Activated CD4-positive, alpha-beta T cell treated with anti-CD3 and anti-CD28 coated beads for 36 hours (primary cell): Measurements from ENCODE around the gene RHBDD1. TPM values are rescaled to one million over a fixed set of nuclear protein-coding genes. Genes with fewer than 3 reads are reported as not detected.

Experiments
- ATAC-seq: fragments of 200-7000 bp; cut with Tn5 transposase; one replicate; pipeline ENCODE4 v1.10.0; 2021; ENCODE audit warnings: mild to moderate bottlenecking, moderate library complexity
- CTCF ChIA-PET: fragments of 350-600 bp; sonication (Branson Sonifier 250); formaldehyde crosslinking; loops from one replicate; lab custom pipeline; 2021; ENCODE audit warnings: antibody characterized with exemption; lab: Charles Lee
- POLR2A ChIA-PET: fragments of 350-600 bp; sonication (Branson Sonifier 250); formaldehyde crosslinking; loops from one replicate; lab custom pipeline; 2021; ENCODE audit warnings: antibody characterized with exemption, inconsistent platforms; lab: Charles Lee
- DNase-seq: peaks from one replicate; pipeline ENCODE4 v3.0.0-alpha.2; 2020
- H3K27ac Mint-ChIP-seq: one replicate; pipeline ENCODE4 v1.8.0; 2021; ENCODE audit warnings: mixed read lengths
- H3K27me3 Mint-ChIP-seq: one replicate; pipeline ENCODE4 v1.8.0; 2021; ENCODE audit warnings: mixed read lengths
- H3K36me3 Mint-ChIP-seq: one replicate; pipeline ENCODE4 v1.8.0; 2021; ENCODE audit warnings: low read depth, mixed read lengths
- H3K4me1 Mint-ChIP-seq: one replicate; pipeline ENCODE4 v1.8.0; 2021; ENCODE audit warnings: mixed read lengths
- H3K4me3 Mint-ChIP-seq: one replicate; pipeline ENCODE4 v1.8.0; 2021; ENCODE audit warnings: mild to moderate bottlenecking, moderate library complexity, mixed read lengths
- H3K9me3 Mint-ChIP-seq: one replicate; pipeline ENCODE4 v1.8.0; 2021; ENCODE audit warnings: low read depth, mixed read lengths
- intact Hi-C, 2 experiments: fragments of 100-400 bp; cut with DNase I in 1 of 2; cut with micrococcal nuclease in 1 of 2; formaldehyde crosslinking; loops; one replicate each; pipeline versions ENCODE4 v1.14.2 to v1.15.1; 2022 to 2024; cut with DNase I, micrococcal nuclease
- total RNA-seq, 2 experiments: library from RNA; stranded (reverse); gene quantifications; one replicate each; pipeline ENCODE4 v1.2.3, GENCODE V29; 2021

The RHBDD1 gene
- total RNA-seq, 2 experiments from 2014 or later = 38.1 to 49.0 TPM

DNA sequence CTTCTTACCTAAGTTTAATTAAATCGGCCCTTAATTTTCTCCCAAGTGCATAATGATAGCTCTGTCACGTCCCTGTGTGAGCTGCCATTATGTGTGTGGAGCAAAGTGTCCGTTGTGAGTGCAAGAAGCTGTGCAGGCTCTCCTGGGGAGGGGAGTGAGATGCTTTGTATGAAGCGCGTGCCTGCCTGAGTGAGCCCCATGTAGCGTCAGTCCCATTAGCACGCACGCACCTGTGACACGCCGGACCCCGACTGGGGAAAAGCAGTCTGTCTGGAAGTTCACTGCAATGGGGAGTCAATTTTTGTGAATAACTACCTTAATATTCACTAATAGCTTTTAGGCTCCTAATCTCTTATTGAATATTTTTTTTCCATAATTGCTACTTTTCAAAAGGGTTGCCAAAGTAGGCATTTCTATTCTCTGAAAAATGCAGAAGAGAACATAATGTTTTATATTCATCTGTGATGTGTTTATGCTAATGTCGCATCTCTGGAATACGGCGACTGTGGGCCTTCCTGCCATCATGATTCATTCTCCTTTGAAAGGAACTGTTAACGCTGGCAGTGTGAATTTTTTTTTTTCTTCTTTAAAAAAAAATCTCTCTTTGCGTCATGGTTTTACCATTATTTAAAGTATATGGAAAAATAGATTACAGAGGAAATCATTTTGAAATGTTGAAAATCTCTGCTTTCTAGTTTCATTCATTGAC is 170.5 kb downstream of the RHBDD1 start:
- H3K9me3 Mint-ChIP-seq = no peaks in the 10 kb centered on the region
- POLR2A ChIA-PET = no interaction called here
- H3K27me3 Mint-ChIP-seq = no peaks in the 10 kb centered on the region
- no peak for ATAC-seq
- H3K36me3 Mint-ChIP-seq = no peaks in the 10 kb centered on the region
- intact Hi-C loops = no loop called here
- no peak overlapping the region for H3K27ac Mint-ChIP-seq
- no peak overlapping the region for H3K4me3 Mint-ChIP-seq
- CTCF ChIA-PET = no interaction called here
- no peak for DNase-seq
- H3K4me1 Mint-ChIP-seq = no peaks in the 10 kb centered on the region

DNA sequence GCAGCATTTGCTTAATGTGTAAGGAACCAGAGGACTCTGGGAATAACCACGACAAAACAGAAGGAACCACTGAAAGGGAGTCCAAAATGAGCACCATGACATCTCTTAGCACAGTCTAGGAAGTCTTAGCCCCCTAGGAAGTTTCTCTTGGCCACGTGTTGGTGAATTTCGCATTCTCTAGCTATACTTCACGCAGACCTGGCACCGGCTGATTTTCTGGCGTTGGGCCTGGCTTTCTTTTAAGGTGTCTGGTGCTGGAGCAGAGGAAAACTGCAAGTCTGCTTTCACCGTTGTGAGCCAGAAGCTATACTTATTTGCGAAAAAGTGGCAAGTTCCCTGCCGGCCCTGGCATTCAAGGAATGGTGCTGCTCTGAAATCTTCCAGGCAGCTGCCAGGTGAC is 171.3 kb downstream of the RHBDD1 start:
- POLR2A ChIA-PET = no interaction called here
- Mint-ChIP-seq H3K27ac (no peak overlapping the region), H3K9me3 (no peaks in the 10 kb centered on the region), H3K4me1 (no peaks in the 10 kb centered on the region), H3K36me3 (no peaks in the 10 kb centered on the region), H3K27me3 (no peaks in the 10 kb centered on the region), H3K4me3 (no peak overlapping the region)
- ATAC-seq (no peak), DNase-seq (no peak)
- intact Hi-C loops = no loop called here
- CTCF ChIA-PET = no interaction called here

DNA sequence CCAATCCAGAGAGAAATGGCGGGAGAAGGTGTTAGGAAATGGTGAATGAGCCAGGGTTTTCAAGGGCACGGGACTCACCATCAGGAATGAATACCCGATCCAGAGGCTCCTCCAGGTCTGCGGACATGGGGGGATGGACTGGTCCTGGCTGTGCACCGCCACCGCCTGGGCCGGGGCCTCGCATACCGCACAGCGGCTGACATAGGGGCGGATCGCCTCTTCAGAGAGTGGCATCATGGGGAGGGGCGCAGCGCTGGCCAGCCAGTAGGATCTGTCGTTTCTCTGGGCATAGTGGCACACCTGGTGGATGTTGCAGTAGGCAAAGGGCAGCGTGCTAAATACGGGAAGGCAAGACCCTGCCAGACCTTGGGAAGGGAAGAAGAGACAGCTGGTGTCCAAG is 172.1 kb downstream of the RHBDD1 start:
- intact Hi-C loops = no loop called here
- no peak for ATAC-seq
- no peak overlapping the region for H3K4me3 Mint-ChIP-seq
- H3K36me3 Mint-ChIP-seq = no peaks in the 10 kb centered on the region
- CTCF ChIA-PET = no interaction called here
- H3K9me3 Mint-ChIP-seq = no peaks in the 10 kb centered on the region
- POLR2A ChIA-PET = no interaction called here
- H3K27me3 Mint-ChIP-seq = no peaks in the 10 kb centered on the region
- H3K27ac Mint-ChIP-seq = no peak overlapping the region
- H3K4me1 Mint-ChIP-seq = no peaks in the 10 kb centered on the region
- DNase-seq = no peak

DNA sequence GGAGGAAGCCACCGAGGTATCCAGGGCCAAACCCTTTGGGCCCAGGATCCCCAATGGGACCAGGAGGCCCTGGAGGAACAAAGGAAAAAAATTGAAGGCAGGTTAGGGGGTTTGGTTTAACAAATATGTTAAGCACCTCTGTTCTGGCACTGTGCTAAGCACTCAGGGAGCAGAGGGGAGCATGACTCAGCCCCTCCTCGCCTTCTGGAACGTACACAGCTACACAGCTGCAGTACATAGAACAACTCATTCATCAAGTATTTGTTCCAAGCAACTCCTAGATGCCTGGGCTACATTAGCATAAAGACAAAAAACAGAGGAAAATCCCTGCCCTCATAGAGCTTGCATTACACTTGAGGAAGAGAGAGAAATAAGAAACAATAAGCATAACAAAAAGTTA is 174.6 kb downstream of the RHBDD1 start:
- peaks cover 4% of the 10 kb centered on the region for H3K27me3 Mint-ChIP-seq
- no peak overlapping the region for H3K4me3 Mint-ChIP-seq
- intact Hi-C loops = no loop called here
- no peaks in the 10 kb centered on the region for H3K4me1 Mint-ChIP-seq
- ATAC-seq (no peak), DNase-seq (no peak)
- H3K9me3 Mint-ChIP-seq = no peaks in the 10 kb centered on the region
- ChIA-PET CTCF (no interaction called here), POLR2A (no interaction called here)
- H3K27ac Mint-ChIP-seq = no peak overlapping the region
- H3K36me3 Mint-ChIP-seq = no peaks in the 10 kb centered on the region

DNA sequence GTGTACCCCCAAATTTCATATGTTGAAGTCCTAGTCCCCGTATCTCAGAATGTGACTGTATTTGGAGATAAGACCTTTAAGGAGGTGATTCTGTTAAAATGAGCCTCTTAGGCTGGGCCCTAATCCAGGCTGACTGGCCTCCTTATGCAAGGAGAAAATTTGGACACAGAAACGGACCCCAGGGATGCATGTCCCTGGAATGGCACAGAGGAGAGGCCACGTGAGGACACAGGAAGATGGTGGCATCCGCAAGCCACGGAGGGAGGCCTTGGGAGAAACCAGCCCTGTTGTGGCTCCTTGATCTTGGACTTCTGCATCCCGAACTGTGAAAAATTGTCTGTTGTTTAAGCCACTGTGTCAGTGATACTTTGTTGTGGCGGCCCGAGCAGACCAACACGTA is 177.5 kb downstream of the RHBDD1 start:
- DNase-seq = no peak
- intact Hi-C loops = no loop called here
- ATAC-seq = no peak
- H3K4me3 Mint-ChIP-seq = no peak overlapping the region
- H3K9me3 Mint-ChIP-seq = no peaks in the 10 kb centered on the region
- CTCF ChIA-PET = no interaction called here
- H3K27ac Mint-ChIP-seq = no peak overlapping the region
- H3K27me3 Mint-ChIP-seq = peaks cover 8% of the 10 kb centered on the region
- no peaks in the 10 kb centered on the region for H3K36me3 Mint-ChIP-seq
- POLR2A ChIA-PET = no interaction called here
- no peaks in the 10 kb centered on the region for H3K4me1 Mint-ChIP-seq

DNA sequence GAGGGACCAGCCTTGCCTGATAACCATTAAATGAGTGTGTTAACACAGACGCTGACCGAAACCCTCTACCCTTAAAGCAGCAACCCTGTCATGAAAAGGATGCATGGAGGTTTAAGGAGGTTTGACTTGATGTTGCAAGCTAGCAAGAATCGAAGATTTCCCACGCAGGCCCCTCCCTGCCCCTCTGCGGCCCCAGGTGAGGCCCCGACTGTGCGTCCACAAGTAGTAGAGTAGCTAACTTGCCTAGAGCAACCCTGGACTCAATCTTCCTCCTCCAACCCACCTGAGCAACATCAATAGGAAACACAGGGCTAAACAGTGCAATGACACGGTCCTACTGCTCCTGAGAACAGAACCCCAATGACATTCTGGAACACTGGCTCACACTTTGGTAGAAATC is 178.0 kb downstream of the RHBDD1 start:
- POLR2A ChIA-PET = no interaction called here
- no peak overlapping the region for H3K4me3 Mint-ChIP-seq
- H3K4me1 Mint-ChIP-seq = no peaks in the 10 kb centered on the region
- DNase-seq (no peak), ATAC-seq (no peak)
- no peak overlapping the region for H3K27ac Mint-ChIP-seq
- no peaks in the 10 kb centered on the region for H3K36me3 Mint-ChIP-seq
- intact Hi-C loops = no loop called here
- CTCF ChIA-PET = no interaction called here
- H3K27me3 Mint-ChIP-seq = peaks cover 8% of the 10 kb centered on the region
- H3K9me3 Mint-ChIP-seq = no peaks in the 10 kb centered on the region

DNA sequence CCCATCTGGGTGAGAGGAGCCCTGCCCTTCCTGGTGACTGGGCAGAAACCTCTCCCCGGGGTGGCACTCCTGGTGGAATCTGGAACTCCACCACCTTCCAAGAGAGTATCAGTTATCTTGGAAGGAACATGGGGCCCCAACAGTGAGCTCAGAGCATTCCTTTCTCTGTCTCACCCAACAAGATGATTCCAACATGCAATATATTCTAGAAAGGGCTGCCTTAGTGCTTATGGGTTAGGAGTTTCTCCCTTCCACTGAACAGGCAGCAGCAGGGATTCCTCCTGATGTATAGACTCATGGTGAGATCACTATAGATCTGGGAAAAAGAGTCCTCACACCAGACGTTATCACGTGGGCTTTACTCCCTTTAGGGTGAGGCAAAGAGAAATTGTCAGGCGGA is 181.0 kb downstream of the RHBDD1 start:
- ATAC-seq (no peak), DNase-seq (no peak)
- no peaks in the 10 kb centered on the region for H3K36me3 Mint-ChIP-seq
- no peaks in the 10 kb centered on the region for H3K4me1 Mint-ChIP-seq
- CTCF ChIA-PET = no interaction called here
- no peaks in the 10 kb centered on the region for H3K9me3 Mint-ChIP-seq
- no peak overlapping the region for H3K27ac Mint-ChIP-seq
- H3K27me3 Mint-ChIP-seq = peaks cover 14% of the 10 kb centered on the region
- POLR2A ChIA-PET = no interaction called here
- intact Hi-C loops = no loop called here
- no peak overlapping the region for H3K4me3 Mint-ChIP-seq

DNA sequence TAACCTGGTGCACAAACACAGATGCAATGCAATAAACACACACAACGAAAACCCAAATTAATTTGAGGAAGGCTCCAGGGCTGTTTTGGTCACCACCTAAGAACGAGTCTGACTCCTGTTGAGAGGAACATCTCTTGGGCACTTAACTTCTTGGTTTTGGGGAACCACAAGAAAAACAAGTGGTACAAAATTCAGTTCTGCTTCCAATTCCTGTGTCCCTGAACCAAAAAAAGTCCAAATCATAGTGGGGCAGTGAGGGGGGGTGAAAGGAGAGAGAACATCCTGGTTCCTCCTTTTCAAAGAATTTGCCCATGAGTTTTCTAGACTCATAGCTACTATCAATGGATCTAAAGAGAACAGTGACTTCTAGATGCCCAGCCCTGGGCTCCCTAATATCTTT is 184.6 kb downstream of the RHBDD1 start:
- intact Hi-C loops = no loop called here
- Mint-ChIP-seq H3K9me3 (no peaks in the 10 kb centered on the region), H3K36me3 (no peaks in the 10 kb centered on the region), H3K27ac (no peak overlapping the region), H3K4me1 (no peaks in the 10 kb centered on the region), H3K4me3 (no peak overlapping the region), H3K27me3 (peaks cover 10% of the 10 kb centered on the region)
- ATAC-seq = no peak
- ChIA-PET CTCF (interaction anchor here (0.7 kb wide), 1 partner anchor 30 kb away, joined by 3 read pairs; no protein-coding TSS in a partner anchor), POLR2A (no interaction called here)
- no peak for DNase-seq

DNA sequence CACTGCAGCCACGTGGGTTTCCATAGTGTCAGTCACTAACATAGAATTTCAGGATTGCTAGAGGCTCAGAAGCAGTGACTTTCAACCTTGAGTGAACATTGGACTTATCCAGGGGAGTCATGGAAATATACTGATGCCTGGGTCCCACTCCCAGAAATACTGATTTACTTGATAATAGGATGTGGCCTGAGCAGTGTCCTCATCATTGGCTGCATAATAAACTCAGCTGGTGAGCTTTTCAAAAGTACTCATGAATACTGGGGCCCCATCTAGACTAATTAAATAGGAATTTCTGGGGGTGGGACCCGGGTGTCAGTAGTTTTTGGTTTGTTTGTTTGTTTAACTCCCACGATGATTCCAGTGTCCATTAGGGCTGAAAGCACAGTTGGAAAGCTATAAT is 186.8 kb downstream of the RHBDD1 start:
- H3K27me3 Mint-ChIP-seq = peaks cover 6% of the 10 kb centered on the region
- ATAC-seq (no peak), DNase-seq (no peak)
- H3K36me3 Mint-ChIP-seq = no peaks in the 10 kb centered on the region
- POLR2A ChIA-PET = no interaction called here
- H3K4me1 Mint-ChIP-seq = no peaks in the 10 kb centered on the region
- H3K27ac Mint-ChIP-seq = no peak overlapping the region
- intact Hi-C loops = no loop called here
- CTCF ChIA-PET = interaction anchor here (0.7 kb wide), 1 partner anchor 925 kb away, joined by 3 read pairs; no protein-coding TSS in a partner anchor
- H3K4me3 Mint-ChIP-seq = no peak overlapping the region
- H3K9me3 Mint-ChIP-seq = no peaks in the 10 kb centered on the region

DNA sequence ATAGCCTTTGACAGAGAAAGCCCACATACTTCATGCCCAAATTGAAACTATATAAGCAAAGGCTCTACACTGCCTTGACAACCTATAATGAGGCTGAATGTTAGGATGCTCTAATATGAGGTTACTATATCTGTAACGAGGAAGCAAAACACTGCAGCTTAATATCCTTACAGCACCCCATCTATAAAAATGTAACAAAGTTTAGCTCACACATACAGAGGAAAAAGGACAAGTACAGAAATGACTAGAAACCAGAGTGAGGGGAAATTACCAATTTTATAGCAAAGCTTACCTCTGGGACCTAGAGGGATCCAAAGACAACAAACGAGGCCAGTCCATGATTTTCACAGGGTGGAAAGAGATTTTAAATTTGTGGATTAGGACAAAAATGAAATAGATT is 189.7 kb downstream of the RHBDD1 start:
- POLR2A ChIA-PET = interaction anchor here (0.7 kb wide), 1 partner anchor 604 kb away, joined by 3 read pairs; no protein-coding TSS in a partner anchor

DNA sequence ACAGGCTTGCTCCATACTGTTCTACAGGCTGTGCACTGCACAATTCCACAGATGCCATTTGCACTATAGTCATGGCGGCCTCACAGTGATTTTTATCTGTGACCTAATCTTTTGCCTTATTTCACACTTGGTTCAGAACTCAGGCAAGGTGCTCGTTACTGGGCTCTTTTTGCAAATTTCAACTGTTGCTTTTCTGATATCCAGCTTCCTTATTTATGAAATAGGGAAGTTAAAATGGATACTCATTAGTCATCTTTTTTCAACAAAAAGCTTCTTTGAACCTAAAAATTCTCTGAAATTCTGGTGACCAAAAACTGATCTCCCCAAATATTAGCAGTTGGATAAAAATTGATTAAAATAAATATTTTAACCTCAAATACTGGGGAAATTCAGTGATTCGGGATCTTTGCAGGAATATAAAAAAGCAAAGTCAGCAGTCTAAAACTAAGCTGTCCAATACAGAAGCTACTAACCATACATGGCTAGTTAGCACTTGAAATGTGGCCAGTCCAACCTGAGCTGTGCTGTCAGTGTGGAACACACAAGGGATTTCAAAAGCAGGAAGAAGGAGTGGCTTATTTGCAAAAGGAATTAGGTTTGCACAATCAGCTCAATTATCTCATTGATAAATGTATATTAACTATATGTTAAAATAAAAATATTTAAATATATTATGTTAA is 193.7 kb downstream of the RHBDD1 start:
- no peaks in the 10 kb centered on the region for H3K36me3 Mint-ChIP-seq
- ATAC-seq = no peak
- DNase-seq = no peak
- intact Hi-C loops = loop anchor here in 1 of 2 experiments (5.0 kb wide), 1 partner anchor 78 kb away; no protein-coding TSS in a partner anchor
- no peak overlapping the region for H3K27ac Mint-ChIP-seq
- no peak overlapping the region for H3K4me3 Mint-ChIP-seq
- peaks cover 4% of the 10 kb centered on the region for H3K27me3 Mint-ChIP-seq
- ChIA-PET POLR2A (no interaction called here), CTCF (interaction anchor here (0.7 kb wide), 1 partner anchor 176 kb away, joined by 3 read pairs; no protein-coding TSS in a partner anchor)
- H3K9me3 Mint-ChIP-seq = no peaks in the 10 kb centered on the region
- H3K4me1 Mint-ChIP-seq = no peaks in the 10 kb centered on the region

More for the DNA sequence above, 189.7 kb downstream of the RHBDD1 start:
- Mint-ChIP-seq H3K4me1 (no peaks in the 10 kb centered on the region), H3K27ac (no peak overlapping the region), H3K4me3 (no peak overlapping the region), H3K9me3 (no peaks in the 10 kb centered on the region), H3K36me3 (no peaks in the 10 kb centered on the region), H3K27me3 (peaks cover 3% of the 10 kb centered on the region)
- DNase-seq (no peak), ATAC-seq (no peak)
- CTCF ChIA-PET = interaction anchor here (0.6 kb wide), 1 partner anchor 104 kb away, joined by 3 read pairs; no protein-coding TSS in a partner anchor
- intact Hi-C loops = no loop called here

DNA sequence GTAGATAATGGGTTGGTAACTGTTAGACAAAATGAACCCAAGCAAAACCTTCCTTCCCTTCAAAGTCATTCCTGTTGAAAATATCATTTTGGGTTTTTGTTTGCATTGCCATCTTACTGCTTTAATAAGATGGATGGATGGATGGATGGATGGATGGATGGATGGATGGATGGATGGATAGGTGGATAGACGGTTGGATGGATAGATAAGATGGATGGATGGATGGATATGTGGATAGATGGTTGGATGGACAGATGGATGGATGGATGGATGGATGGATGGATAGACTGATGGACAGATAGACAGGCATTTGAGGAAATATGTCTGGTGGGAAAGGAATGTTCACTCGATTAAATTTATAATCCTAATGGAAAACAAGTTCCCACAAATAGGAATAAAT is 194.9 kb downstream of the RHBDD1 start:
- no peaks in the 10 kb centered on the region for H3K4me1 Mint-ChIP-seq
- no peaks in the 10 kb centered on the region for H3K9me3 Mint-ChIP-seq
- no peaks in the 10 kb centered on the region for H3K36me3 Mint-ChIP-seq
- intact Hi-C loops = loop anchor here in 1 of 2 experiments (5.0 kb wide), 1 partner anchor 77 kb away; no protein-coding TSS in a partner anchor
- DNase-seq (no peak), ATAC-seq (no peak)
- no peak overlapping the region for H3K27ac Mint-ChIP-seq
- ChIA-PET POLR2A (no interaction called here), CTCF (no interaction called here)
- no peak overlapping the region for H3K4me3 Mint-ChIP-seq
- peaks cover 8% of the 10 kb centered on the region for H3K27me3 Mint-ChIP-seq
